Fibroblast of skin of right quadriceps (primary cell): Measurements from ENCODE around the gene AKAP3.

ENCODE experiments used
- DNase-seq: peaks from one replicate; pipeline ENCODE4 v3.0.0-alpha.2; 2013

The AKAP3 gene

DNA sequence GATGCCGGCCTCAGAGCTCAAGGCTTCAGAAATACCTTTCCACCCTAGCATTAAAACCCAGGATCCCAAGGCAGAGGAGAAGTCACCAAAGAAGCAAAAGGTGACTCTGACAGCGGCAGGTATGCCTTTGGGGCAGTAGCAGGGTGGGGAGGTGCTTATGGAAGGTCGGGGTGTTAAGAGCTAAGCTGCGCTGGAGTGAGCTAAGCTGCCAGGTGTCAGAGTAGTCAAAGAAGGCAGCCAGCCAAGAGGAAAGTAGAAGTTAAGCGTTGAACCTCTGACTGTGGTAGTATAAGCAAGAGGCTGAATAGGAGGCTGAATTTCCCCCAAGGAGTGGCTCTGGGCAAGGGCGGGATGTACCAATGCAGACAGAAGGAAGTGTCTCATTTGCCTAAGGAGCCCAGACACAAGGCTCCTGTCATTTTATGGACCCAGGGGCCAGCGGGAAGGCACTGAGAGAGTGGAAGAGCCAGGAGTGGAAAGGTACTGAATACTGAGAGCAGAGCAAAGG, 57.6 kb downstream of the AKAP3 start:
- no peak for DNase-seq

DNA sequence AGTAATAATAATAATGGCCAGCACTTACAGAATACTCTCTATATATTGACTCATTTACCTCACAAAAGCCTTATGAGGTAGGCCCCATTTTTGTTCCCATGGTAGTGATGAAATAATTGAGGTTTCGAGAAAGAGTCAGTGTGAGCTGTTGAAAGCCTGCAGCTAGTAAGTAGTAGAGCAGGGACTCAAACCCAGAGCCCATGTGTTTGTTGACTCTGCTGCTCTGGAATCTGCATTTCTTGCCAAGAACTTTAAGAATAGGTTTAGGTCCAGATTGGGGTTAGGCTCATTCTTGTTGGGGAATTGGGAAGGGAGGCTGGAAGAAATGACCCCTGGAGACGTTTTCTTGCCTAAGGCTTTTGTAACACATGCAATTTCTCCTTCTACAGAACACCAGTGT, 58.9 kb downstream of the AKAP3 start:
- no peak for DNase-seq

DNA sequence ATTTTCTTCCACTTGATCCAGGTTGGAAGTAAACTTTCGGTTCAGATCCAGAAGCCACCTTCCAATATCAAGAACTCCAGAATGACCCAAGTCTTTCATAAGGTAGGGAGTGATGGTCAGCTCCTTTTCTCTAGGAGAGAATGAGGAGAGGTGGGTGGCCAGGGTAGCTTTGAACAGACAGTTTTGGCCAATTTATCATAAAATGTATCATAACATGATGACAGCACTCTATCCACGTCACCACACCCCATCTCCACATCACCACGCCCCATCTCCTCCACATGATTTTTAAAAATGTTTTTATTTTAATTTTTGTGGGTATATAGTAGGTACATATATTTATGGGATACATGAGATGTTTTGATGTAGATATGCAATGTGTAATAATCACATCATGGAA, 59.9 kb downstream of the AKAP3 start:
- DNase-seq, result no peak

DNA sequence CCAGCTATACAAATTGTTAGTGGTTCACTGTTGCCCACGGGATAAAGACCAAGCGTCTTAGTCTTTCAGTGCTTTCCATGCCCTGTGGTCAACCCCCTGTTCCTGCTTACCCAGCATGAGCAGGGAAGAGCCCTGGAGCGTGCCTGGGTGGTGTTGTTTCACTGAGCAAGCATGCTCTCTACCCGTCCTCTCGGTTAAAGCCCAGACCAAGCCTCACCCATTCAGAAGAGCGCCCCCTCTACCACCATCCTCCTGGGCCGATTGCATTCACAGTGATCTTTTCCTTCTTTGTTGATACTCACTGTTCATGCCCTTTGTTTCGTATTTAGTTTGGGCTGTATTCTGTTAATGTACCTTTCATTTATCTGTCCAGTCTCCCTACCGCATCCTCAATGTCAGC, 61.7 kb downstream of the AKAP3 start:
- no peak for DNase-seq

DNA sequence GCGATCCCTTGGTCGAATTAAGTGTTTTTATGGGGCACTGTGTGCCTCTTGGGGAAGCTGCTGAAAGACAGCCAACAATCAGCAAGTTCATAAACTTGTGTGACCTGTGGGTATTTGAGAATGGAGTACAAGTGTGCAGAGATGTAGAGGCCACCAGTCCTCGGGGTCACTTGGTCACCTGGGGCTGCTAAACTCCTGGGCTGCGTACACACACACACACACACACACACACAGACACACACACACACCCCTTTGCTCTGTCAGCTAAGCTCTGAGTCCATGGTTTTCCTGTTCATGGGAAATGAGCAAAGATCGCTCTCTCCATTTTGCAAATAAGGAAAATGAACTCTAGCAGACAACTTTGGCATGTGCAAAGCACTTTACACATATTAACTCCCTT, 62.4 kb downstream of the AKAP3 start:
- no peak for DNase-seq

DNA sequence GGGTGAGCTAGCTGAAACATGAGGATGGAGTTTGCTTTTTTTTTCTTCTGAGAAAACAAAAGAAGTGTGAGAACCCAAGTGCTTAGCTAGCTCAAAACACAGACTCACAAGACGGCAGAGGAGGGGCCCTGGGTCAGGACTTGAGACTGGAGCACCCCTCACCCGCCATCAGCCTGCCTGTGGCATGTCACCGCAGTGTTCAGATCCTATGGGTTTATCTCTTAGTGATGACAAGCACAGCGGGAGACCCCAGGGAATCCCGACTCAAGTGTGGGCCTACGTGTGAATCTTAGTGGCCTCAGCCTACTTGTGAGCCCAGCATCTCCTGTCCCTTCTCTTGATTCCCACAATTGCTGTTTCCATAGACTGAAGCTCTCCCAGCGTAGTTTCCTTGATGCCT, 64.0 kb downstream of the AKAP3 start:
- no peak for DNase-seq

GRCh38 chr12:4584281-4584680, 64.6 kb downstream of the AKAP3 start:
- no peak for DNase-seq

GRCh38 chr12:4580281-4580688, 68.6 kb downstream of the AKAP3 start:
- no peak for DNase-seq

- no peak for DNase-seq
These were observed 69.3 kb downstream of the AKAP3 start for GRCh38 chr12:4579305-4580102.

GRCh38 chr12:4572680-4573079, 76.2 kb downstream of the AKAP3 start:
- no peak for DNase-seq

- no peak for DNase-seq
These were observed 79.6 kb downstream of the AKAP3 start for GRCh38 chr12:4569261-4569660.

DNA sequence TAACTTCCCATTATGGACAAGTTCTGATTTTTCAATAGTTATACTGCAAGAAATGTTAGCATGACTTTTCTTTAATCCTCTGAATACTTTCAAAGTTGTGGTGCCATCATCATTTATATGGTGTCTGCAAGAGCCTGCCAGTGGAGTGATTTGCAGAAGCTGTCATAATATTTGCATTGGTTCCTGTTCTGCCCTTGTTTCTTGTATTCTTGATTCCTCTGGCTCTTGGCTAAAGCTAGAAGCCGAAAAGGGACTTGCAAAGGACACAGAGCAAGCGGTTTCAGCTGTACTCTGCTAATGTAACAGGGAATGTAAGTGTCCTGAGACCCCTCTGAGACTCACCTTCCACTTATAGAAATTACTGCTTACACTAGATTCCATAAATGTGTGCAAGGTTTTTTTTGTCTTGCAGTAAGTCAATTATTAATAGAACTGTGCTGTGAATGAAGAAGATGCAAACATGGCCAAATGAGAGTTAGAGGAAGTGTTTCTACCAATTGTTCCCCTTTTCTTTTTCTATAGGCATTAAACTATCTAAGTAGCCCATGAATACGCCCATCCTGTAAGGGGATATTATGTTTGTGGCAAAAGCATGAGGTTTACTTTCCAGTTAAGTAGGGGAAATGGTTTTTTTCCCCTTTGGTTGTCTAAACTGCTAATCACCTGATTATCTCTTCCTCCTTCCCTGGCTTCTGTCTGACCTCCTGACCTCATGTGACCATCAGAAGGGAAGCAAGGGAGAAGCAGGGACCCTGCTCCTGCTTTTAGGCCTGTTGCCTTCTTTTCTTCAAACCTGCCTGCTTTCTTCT, 81.6 kb downstream of the AKAP3 start:
- DNase-seq, result no peak

DNA sequence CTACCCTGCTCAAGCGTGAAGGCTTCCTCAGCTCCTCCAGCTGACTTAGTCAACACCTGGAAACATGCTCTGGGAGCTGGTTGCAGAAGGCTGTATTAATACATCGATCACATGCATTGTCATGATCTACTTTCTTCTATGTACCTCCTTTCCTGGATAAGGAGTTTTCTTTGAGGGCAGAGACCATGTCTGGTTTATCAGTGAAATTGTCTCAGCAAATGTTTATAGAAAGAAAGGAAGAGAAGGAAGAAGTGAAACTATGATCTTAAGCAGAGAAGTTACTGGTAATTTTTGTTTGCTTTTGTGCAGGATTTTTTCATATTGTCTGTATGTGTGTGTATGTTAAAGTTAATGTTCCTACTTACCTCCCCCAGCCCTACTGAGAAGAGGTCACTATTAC, 82.4 kb downstream of the AKAP3 start:
- DNase-seq, result no peak
